ENCODE measurements around the gene KRT79. TPM values are rescaled to one million over a fixed set of nuclear protein-coding genes. Genes with fewer than 3 reads are reported as not detected.

Gene KRT79
- polyA plus RNA-seq, 1 experiment = 0.04 TPM

DNA sequence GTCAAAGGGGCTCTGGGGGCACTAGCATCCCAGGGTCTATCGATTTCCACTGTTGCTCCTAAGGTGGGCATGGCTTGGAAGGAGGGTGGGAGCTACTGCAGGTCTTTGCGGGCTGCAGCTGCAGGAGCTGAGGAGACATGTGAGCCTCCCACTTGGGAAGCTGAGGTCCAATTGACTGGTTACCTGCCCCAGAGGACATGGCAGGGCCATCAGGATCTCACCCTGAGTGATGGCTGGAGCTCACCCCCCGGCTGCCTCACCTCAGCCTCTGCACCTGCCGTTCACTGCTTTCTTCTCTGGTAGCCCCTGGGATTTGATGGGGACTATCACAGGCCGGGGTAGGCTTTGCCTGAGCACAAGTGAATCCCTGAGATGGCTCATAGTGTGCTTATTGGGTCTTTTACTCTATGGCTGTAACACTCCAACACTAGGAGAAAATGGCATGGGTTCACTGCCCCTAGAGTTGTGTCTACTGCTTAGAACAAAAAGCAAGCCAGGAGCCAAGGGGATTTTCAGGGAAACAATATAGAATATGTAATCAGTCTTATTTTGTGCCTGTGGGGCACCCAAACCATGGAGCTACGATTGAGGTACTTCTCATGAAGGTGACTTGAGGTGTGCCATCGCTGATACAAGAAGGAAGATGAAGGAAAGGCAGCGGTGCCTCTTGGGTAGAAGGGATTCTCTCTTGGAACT, 17.0 kb downstream of the KRT79 start:
- Histone ChIP-seq H3K27me3 (ENCODE audit: control insufficient read depth, insufficient read depth, low read length) (peaks cover 25% of the 10 kb centered on the region), H3K4me3 (ENCODE audit: low read depth, low read length) (no peak overlapping the region), H3K27ac (ENCODE audit: low read depth, low read length) (no peak overlapping the region), H3K9me3 (ENCODE audit: control insufficient read depth, insufficient read depth, low read length) (no peaks in the 10 kb centered on the region)
- DNase-seq (ENCODE audit: low read depth, low spot score) = no peak
- POLR2A ChIA-PET = no interaction called here
- TF ChIP-seq, protein P1, sequence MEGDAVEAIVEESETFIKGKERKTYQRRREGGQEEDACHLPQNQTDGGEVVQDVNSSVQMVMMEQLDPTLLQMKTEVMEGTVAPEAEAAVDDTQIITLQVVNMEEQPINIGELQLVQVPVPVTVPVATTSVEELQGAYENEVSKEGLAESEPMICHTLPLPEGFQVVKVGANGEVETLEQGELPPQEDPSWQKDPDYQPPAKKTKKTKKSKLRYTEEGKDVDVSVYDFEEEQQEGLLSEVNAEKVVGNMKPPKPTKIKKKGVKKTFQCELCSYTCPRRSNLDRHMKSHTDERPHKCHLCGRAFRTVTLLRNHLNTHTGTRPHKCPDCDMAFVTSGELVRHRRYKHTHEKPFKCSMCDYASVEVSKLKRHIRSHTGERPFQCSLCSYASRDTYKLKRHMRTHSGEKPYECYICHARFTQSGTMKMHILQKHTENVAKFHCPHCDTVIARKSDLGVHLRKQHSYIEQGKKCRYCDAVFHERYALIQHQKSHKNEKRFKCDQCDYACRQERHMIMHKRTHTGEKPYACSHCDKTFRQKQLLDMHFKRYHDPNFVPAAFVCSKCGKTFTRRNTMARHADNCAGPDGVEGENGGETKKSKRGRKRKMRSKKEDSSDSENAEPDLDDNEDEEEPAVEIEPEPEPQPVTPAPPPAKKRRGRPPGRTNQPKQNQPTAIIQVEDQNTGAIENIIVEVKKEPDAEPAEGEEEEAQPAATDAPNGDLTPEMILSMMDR (IDR thresholded peaks at IDR 0.05; ENCODE audit: low read depth, low read length) = no peak
- CTCF ChIA-PET = interaction anchor here (1.4 kb wide), 1 partner anchor 68 kb away, joined by 3 read pairs; no protein-coding TSS in a partner anchor

DNA sequence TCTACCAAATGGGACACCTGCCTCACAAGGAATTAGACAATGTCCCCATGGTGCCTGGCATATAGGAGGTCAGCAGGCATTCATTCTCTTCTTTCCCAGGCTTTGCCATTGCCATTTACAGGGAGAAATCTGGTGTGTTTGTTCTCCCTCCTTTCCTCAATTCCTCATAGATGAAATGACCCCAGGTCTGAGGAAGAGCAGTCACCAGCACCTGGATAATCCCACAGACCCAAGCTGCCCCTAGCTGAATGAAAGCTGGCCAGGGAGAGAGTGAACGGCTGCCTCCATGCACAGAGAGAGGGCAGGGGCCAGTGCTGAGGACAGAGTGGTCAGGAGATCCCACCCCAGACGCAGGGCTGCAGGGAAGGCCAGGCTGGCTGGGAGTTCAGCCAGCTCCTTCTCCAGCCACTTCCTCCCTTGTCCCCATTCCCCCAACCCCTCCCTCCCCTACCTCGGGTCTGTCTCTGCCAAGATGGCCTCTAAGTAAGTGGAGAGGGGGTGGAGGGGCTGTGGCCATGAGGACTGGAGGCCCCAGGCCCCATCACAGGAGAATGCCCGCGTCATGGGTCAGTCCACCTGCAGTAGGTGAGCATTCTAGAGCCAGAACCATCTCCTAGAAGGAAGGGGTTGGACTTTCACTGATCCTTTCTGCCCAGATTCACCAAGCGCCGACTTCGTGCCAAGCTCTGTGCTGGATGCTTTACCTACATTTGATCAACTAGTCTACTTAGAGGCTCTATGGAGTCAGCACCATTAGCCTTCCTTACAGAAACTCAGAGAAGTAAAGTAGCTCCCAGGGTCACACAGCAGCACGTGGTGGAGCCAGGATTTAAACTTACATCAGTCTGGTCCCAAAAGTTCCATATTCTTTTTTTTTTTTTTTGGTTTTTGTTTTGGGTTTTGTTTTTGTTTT, 18.2 kb downstream of the KRT79 start:
- ChIA-PET CTCF (no interaction called here), POLR2A (no interaction called here)
- H3K27me3 ChIP-seq (ENCODE audit: control insufficient read depth, insufficient read depth, low read length) = peaks cover 25% of the 10 kb centered on the region
- H3K4me3 ChIP-seq (ENCODE audit: low read depth, low read length) = no peak overlapping the region
- DNase-seq (ENCODE audit: low read depth, low spot score) = no peak
- no peaks in the 10 kb centered on the region for H3K9me3 ChIP-seq (ENCODE audit: control insufficient read depth, insufficient read depth, low read length)
- TF ChIP-seq, protein P1 (IDR thresholded peaks at IDR 0.05; ENCODE audit: low read depth, low read length) = no peak
- no peak overlapping the region for H3K27ac ChIP-seq (ENCODE audit: low read depth, low read length)

GRCh38 chr12:52815161-52815560, 18.9 kb downstream of the KRT79 start:
- POLR2A ChIA-PET = no interaction called here
- TF ChIP-seq, protein P1 (IDR thresholded peaks at IDR 0.05; ENCODE audit: low read depth, low read length) = no peak
- DNase-seq (ENCODE audit: low read depth, low spot score) = no peak
- Histone ChIP-seq H3K27me3 (ENCODE audit: control insufficient read depth, insufficient read depth, low read length) (peaks cover 19% of the 10 kb centered on the region), H3K4me3 (ENCODE audit: low read depth, low read length) (no peak overlapping the region), H3K9me3 (ENCODE audit: control insufficient read depth, insufficient read depth, low read length) (no peaks in the 10 kb centered on the region), H3K27ac (ENCODE audit: low read depth, low read length) (no peak overlapping the region)
- CTCF ChIA-PET = no interaction called here

DNA sequence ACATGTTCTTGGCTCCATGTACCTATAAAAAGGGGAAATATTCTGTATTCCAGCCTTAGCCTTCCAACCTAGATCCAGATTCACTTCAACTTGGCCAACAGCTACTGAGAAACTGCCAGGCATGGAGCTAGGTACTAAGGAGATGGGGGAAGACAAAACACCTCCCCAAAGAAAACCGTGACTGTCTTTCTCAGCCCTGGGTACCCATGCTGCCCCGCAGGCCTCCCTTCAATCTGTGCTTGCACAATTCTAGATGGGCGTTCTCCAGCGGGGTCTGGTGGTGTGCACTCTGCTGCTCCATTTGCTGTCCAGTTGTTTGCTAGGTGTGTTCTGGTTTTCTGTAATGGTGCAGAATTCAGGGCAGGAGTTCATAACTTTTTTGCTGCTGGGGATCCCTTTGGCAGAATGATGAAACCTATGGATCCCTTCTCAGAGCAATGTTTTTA, 19.4 kb downstream of the KRT79 start:
- POLR2A ChIA-PET = no interaction called here
- no peak overlapping the region for H3K4me3 ChIP-seq (ENCODE audit: low read depth, low read length)
- CTCF ChIA-PET = no interaction called here
- no peak for DNase-seq (ENCODE audit: low read depth, low spot score)
- TF ChIP-seq, protein P1 (IDR thresholded peaks at IDR 0.05; ENCODE audit: low read depth, low read length) = no peak
- no peaks in the 10 kb centered on the region for H3K9me3 ChIP-seq (ENCODE audit: control insufficient read depth, insufficient read depth, low read length)
- H3K27ac ChIP-seq (ENCODE audit: low read depth, low read length) = no peak overlapping the region
- H3K27me3 ChIP-seq (ENCODE audit: control insufficient read depth, insufficient read depth, low read length) = peaks cover 19% of the 10 kb centered on the region
